IMR-90 (cell line): ENCODE measurements around the gene PLEKHG2. TPM values are rescaled to one million over a fixed set of nuclear protein-coding genes. Genes with fewer than 3 reads are reported as not detected.
"Not testable (repeated sequence)": the region's sequence is repeated elsewhere in the genome, so short reads cannot be mapped to it uniquely, and the experiment has no call there.

Experiments
- ATAC-seq: fragments of 200-7000 bp; cut with Tn5 transposase; 2 replicates; pipeline ENCODE4 v1.9.1; 2020; ENCODE audit warnings: low read depth, mild to moderate bottlenecking, moderate library complexity
- BruUV-seq: library from RNA; stranded (reverse); fragments of 400-500 nt; replicated peaks from 2 replicates; lab custom pipeline; 2021; lab: Mats Ljungman, UMichigan
- CTCF ChIA-PET: fragments of 300-600 bp; formaldehyde crosslinking; extraction: SDS; loops from one replicate; lab custom pipeline; 2021; ENCODE audit warnings: antibody characterized with exemption; lab: Yijun Ruan, JAX
- POLR2A ChIA-PET: fragments of 300-600 bp; sonication (Branson Sonifier 250); formaldehyde crosslinking; loops from one replicate; lab custom pipeline; 2022; ENCODE audit warnings: antibody characterized with exemption; ENCODE audit not compliant: unreplicated experiment; lab: Charles Lee
- DNase-seq: peaks from one replicate; pipeline ENCODE4 v3.0.0; 2013
- H2AFZ ChIP-seq: replicated peaks from 2 replicates; pipeline ENCODE3; 2013; ENCODE audit warnings: low read length, mild to moderate bottlenecking; ENCODE audit not compliant: poor library complexity
- H2AK5ac ChIP-seq: 2 replicates; pipeline ENCODE4 v1.6.1; 2013; ENCODE audit warnings: low read depth, low read length, inconsistent platforms
- H2AK9ac ChIP-seq: replicated peaks from 2 replicates; pipeline ENCODE3; 2013; ENCODE audit warnings: mild to moderate bottlenecking, low read depth, low read length, moderate library complexity; ENCODE audit not compliant: poor library complexity
- H2BK120ac ChIP-seq: 2 replicates; pipeline ENCODE4 v1.6.1; 2013; ENCODE audit warnings: low read depth, low read length, inconsistent platforms
- H2BK15ac ChIP-seq: 3 replicates; pipeline ENCODE4 v1.6.1; 2013; ENCODE audit warnings: low read depth, low read length, inconsistent platforms
- H2BK20ac ChIP-seq: 2 replicates; pipeline ENCODE4 v1.6.1; 2013; ENCODE audit warnings: low read depth, mild to moderate bottlenecking, inconsistent platforms, low read length, moderate library complexity
- H2BK5ac ChIP-seq: 2 replicates; pipeline ENCODE4 v1.6.1; 2013; ENCODE audit warnings: mild to moderate bottlenecking, low read depth, low read length, inconsistent platforms; ENCODE audit not compliant: poor library complexity, severe bottlenecking
- H3K14ac ChIP-seq: replicated peaks from 2 replicates; pipeline ENCODE4 v1.6.1; 2013; ENCODE audit warnings: low read depth, low read length, inconsistent platforms
- H3K18ac ChIP-seq: 2 replicates; pipeline ENCODE4 v1.6.1; 2013; ENCODE audit warnings: low read depth, low read length, control low read depth
- H3K23ac ChIP-seq: 2 replicates; pipeline ENCODE4 v1.6.1; 2013; ENCODE audit warnings: low read depth, low read length, inconsistent platforms
- H3K27ac ChIP-seq: 2 replicates; pipeline ENCODE4 v1.5.1; 2013; ENCODE audit warnings: mild to moderate bottlenecking, control low read depth, low read length; ENCODE audit not compliant: insufficient read depth
- H3K27me3 ChIP-seq: 2 replicates; pipeline ENCODE4 v1.6.1; 2013; ENCODE audit warnings: low read length; ENCODE audit not compliant: control insufficient read depth, insufficient read depth
- H3K36me3 ChIP-seq: 2 replicates; pipeline ENCODE4 v1.6.1; 2013; ENCODE audit warnings: low read length, mixed read lengths; ENCODE audit not compliant: control insufficient read depth, insufficient read depth
- H3K4ac ChIP-seq: 2 replicates; pipeline ENCODE4 v1.6.1; 2013; ENCODE audit warnings: low read depth, low read length, inconsistent platforms
- H3K4me1 ChIP-seq: 2 replicates; pipeline ENCODE4 v1.6.1; 2013; ENCODE audit warnings: low read length, mixed read lengths; ENCODE audit not compliant: control insufficient read depth, insufficient read depth
- H3K4me2 ChIP-seq: 2 replicates; pipeline ENCODE4 v1.6.1; 2013; ENCODE audit warnings: low read depth, mild to moderate bottlenecking, control low read depth, low read length, moderate library complexity
- H3K4me3 ChIP-seq: 2 replicates; pipeline ENCODE4 v1.5.1; 2013; ENCODE audit warnings: low read depth, mild to moderate bottlenecking, control low read depth, low read length, moderate library complexity; ENCODE audit not compliant: insufficient read depth
- H3K56ac ChIP-seq: 2 replicates; pipeline ENCODE4 v1.6.1; 2013; ENCODE audit warnings: low read length, inconsistent platforms; ENCODE audit not compliant: insufficient read depth; ENCODE audit errors: extremely low read depth
- H3K79me1 ChIP-seq, 2 experiments: 2 replicates each; pipeline ENCODE4 v1.6.1; 2013; ENCODE audit warnings: low read length in 2 of 2, inconsistent platforms in 1 of 2, low read depth in 1 of 2
- H3K9ac ChIP-seq: 2 replicates; pipeline ENCODE4 v1.6.1; 2013; ENCODE audit warnings: low read depth, low read length, control low read depth
- H3K9me1 ChIP-seq: 2 replicates; pipeline ENCODE4 v1.6.1; 2013; ENCODE audit warnings: low read length, inconsistent platforms; ENCODE audit not compliant: insufficient read depth
- H3K9me3 ChIP-seq: 2 replicates; pipeline ENCODE4 v1.6.1; 2013; ENCODE audit warnings: low read length; ENCODE audit not compliant: control insufficient read depth, insufficient read depth
- H4K20me1 ChIP-seq: 2 replicates; pipeline ENCODE4 v1.6.1; 2013; ENCODE audit warnings: low read length, inconsistent platforms; ENCODE audit not compliant: insufficient read depth
- H4K5ac ChIP-seq: 2 replicates; pipeline ENCODE4 v1.6.1; 2013; ENCODE audit warnings: mild to moderate bottlenecking, low read depth, low read length, control low read depth
- H4K8ac ChIP-seq, 2 experiments: 2 replicates each; pipeline ENCODE4 v1.6.1; 2013; ENCODE audit warnings: low read depth in 2 of 2, low read length in 2 of 2, control low read depth in 1 of 2, inconsistent platforms in 1 of 2
- H4K91ac ChIP-seq: 2 replicates; pipeline ENCODE4 v1.6.1; 2013; ENCODE audit warnings: low read depth, low read length, inconsistent platforms; ENCODE audit not compliant: insufficient read depth
- CEBPB ChIP-seq: IDR thresholded peaks from 2 replicates; pipeline ENCODE4 v1.6.1; 2012; ENCODE audit warnings: low read depth, low read length, improper control_type of control experiment
- SMC3 ChIP-seq: fragments of 150-350 bp; IDR thresholded peaks from 2 replicates; pipeline ENCODE4 v1.6.1; 2016; ENCODE audit warnings: low read depth, mild to moderate bottlenecking, antibody characterized with exemption, low read length, moderate library complexity
- whole genome bisulfite sequencing, 2 experiments: methylation state at CpG; one replicate each; pipeline versions ENCODE4 v1.1.5 to v1.1.7; 2013; ENCODE audit warnings: missing lambda C conversion rate in 2 of 2; ENCODE audit not compliant: insufficient read length in 1 of 2; ENCODE audit errors: extremely low coverage in 2 of 2; 5-methylcytosine and 5-hydroxymethylcytosine counted together
- dilution Hi-C: fragments of 300-500 bp; cut with HindIII; formaldehyde crosslinking; loops from one replicate; pipeline ENCODE4 v1.14.3; 2018; ENCODE audit warnings: low sequenced_read_pairs; ENCODE audit not compliant: unreplicated experiment
- in situ Hi-C: fragments of 300-500 bp; cut with MboI; formaldehyde crosslinking; loops from 3 replicates; pipeline ENCODE4 v1.14.3; 2019; ENCODE audit warnings: low sequenced_read_pairs, inconsistent platforms, mixed read lengths
- intact Hi-C: fragments of 100-400 bp; cut with micrococcal nuclease; formaldehyde crosslinking; loops from 2 replicates; pipeline ENCODE4 v1.10.0; 2022
- polyA plus RNA-seq, 3 experiments: library from polyadenylated mRNA; depleted of rRNA; stranded (reverse); fragments of >200 nt; gene quantifications; 2 replicates each; pipeline ENCODE4 v1.2.3, GENCODE V29; 2012; ENCODE audit warnings: low replicate concordance in 1 of 3
- total RNA-seq: library from RNA; depleted of rRNA; stranded (reverse); fragments of >200 nt; gene quantifications from 2 replicates; pipeline ENCODE4 v1.2.3, GENCODE V29; 2012

The PLEKHG2 gene
- total and polyA plus RNA-seq, 2 of the 4 experiments (the other 2 are of a cell fraction), result 6.5 to 28.3 TPM

GRCh38 chr19:39377373-39378362 is 34.8 kb upstream of the PLEKHG2 start (continued):
- TF ChIP-seq CEBPB (no peak), SMC3 (no peak)

GRCh38 chr19:39379366-39379765 is 33.1 kb upstream of the PLEKHG2 start:
- H3K9ac ChIP-seq, H3K14ac ChIP-seq, H4K5ac ChIP-seq, H3K18ac ChIP-seq, H3K4me3 ChIP-seq, H3K56ac ChIP-seq, H2AK9ac ChIP-seq, ATAC-seq, H3K4me2 ChIP-seq, H2AFZ ChIP-seq, intact Hi-C loops, H3K4ac ChIP-seq, H4K20me1 ChIP-seq, H2BK20ac ChIP-seq, H3K27ac ChIP-seq, in situ Hi-C loops, H3K9me1 ChIP-seq, H2AK5ac ChIP-seq, H2BK15ac ChIP-seq, H3K4me1 ChIP-seq, H3K9me3 ChIP-seq, H4K91ac ChIP-seq, H3K27me3 ChIP-seq, CTCF ChIA-PET, H4K8ac ChIP-seq, H2BK5ac ChIP-seq, BruUV-seq, H3K23ac ChIP-seq, H2BK120ac ChIP-seq, DNase-seq, dilution Hi-C loops, POLR2A ChIA-PET: not testable (repeated sequence)
- Histone ChIP-seq H3K79me1 (peaks cover 9 to 33% of the 10 kb centered on the region in 2 experiments), H3K36me3 (peaks cover 84% of the 10 kb centered on the region)
- WGBS, 2 experiments, result no CpG with 5 or more reads among the region's 4 CpGs
